Motor neuron (in vitro differentiated cells): ENCODE results near the gene NPC2. TPM values are rescaled to one million over a fixed set of nuclear protein-coding genes. Genes with fewer than 3 reads are reported as not detected.

Experiments used
- ATAC-seq, 8 experiments: fragments of 200-7000 bp; cut with Tn5 transposase; replicated peaks in 6 of 8; 2 replicates each; pipeline ENCODE4 v1.8.0; 2021; ENCODE audit warnings: mild to moderate bottlenecking in 8 of 8, moderate library complexity in 8 of 8
- H3K27ac ChIP-seq, 2 donors: fragments of 250-450 bp; sonication (Bioruptor Pico); 2 replicates each; pipeline ENCODE4 v1.9.0; 2021; ENCODE audit warnings: antibody characterized with exemption in 2 of 2, mild to moderate bottlenecking in 2 of 2, moderate library complexity in 1 of 2
- H3K4me1 ChIP-seq, 2 donors: fragments of 250-450 bp; sonication (Bioruptor Pico); replicated peaks in 1 of 2; 2 replicates each; pipeline ENCODE4 v1.6.1; 2021; ENCODE audit warnings: antibody characterized with exemption in 2 of 2, mild to moderate bottlenecking in 2 of 2, moderate library complexity in 1 of 2
- H3K4me3 ChIP-seq, 5 donors: fragments of 250-450 bp; sonication (Bioruptor Pico); 2 replicates each; pipeline ENCODE4 v1.9.0; 2021; ENCODE audit warnings: antibody characterized with exemption in 5 of 5, mild to moderate bottlenecking in 5 of 5, moderate library complexity in 4 of 5
- WGBS, 10 experiments: fragments of 450-650 bp; shearing (Covaris generic); methylation state at CpG; one replicate each; pipeline ENCODE4 v1.0.0; 2022; 5-methylcytosine and 5-hydroxymethylcytosine counted together
- in situ Hi-C, 9 experiments: fragments of 400-800 bp; cut with MboI; loops; one replicate each; pipeline ENCODE4 v1.15.0; 2021; ENCODE audit warnings: low sequenced_read_pairs in 9 of 9, low pct_unique_long_range_greater_than_20kb in 2 of 9; ENCODE audit not compliant: unreplicated experiment in 9 of 9
- total RNA-seq, 8 experiments: library from RNA; unstranded; fragments of 300-600 nt; gene quantifications; 2 replicates each; pipeline versions ENCODE4 v1.2.3 to v1.2.4, GENCODE V29; 2022

NPC2 gene
- total RNA-seq, 8 experiments from 2014 or later = 37.5 to 219 (median 56.2) TPM

DNA sequence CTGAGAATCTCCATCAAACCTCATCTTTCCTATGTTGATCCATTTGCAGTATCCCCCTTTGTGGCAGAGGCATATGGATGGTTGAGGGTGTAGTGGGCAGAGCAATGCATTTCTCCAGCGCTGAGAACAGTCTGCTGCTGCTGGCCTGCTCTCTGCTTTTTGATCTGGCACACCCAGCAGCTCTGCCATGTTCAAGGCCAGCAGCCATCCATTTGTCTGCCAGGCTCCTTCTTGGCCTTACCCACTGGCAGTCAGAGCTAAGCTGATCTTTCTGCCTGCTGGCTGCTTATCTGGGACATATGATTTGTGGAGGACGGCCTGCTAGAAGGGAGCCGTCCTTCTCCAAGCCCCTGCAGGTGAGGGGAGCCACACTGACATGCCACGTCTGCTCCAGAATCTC lies 17.0 kb downstream of the NPC2 start:
- ATAC-seq = peak in 1 of 8 experiments; percentile 4
- H3K4me1 ChIP-seq = peaks cover 27 to 46% of the 10 kb centered on the region in 2 donors
- no peak overlapping the region for H3K4me3 ChIP-seq
- no peak overlapping the region for H3K27ac ChIP-seq
- WGBS, 10 experiments = 0 to 88% (median 81%) methylated on average over 1 to 3 of the region's 4 CpGs; no CpG with 5 or more reads in 5 of the 10 experiments
- in situ Hi-C loops = loop anchor here in 7 of 9 experiments (25.0 kb wide), 2 partner anchors 114 to 364 kb away; no protein-coding TSS in a partner anchor

DNA sequence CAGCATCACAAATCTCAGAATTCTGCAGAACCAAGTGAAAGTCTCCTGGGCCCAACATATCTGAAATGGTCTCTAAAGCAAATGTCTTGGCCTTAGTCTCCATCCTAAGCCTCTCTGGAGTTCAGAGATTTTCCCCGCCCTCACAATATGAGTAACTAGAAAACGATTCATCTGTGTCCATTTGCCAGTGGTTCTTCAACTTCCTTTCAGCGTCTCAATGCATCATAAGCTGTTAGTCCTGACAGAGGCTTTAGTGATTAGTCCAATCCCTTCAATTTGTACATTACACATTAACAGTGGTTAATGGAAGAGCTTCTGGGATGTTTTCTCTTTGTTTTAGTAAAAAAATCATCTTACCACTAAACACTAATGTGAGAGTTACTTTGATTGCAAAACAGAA lies 17.4 kb downstream of the NPC2 start:
- no peak for ATAC-seq
- H3K27ac ChIP-seq = no peak overlapping the region
- H3K4me1 ChIP-seq = peaks cover 27 to 46% of the 10 kb centered on the region in 2 donors
- in situ Hi-C loops = loop anchor here in 7 of 9 experiments (25.0 kb wide), 2 partner anchors 113 to 363 kb away; no protein-coding TSS in a partner anchor
- 0 to 74% (median 51%) methylated on average over 2 to 3 of the region's 3 CpGs; no CpG with 5 or more reads in 2 of the 10 experiments for WGBS, 10 experiments
- no peak overlapping the region for H3K4me3 ChIP-seq

DNA sequence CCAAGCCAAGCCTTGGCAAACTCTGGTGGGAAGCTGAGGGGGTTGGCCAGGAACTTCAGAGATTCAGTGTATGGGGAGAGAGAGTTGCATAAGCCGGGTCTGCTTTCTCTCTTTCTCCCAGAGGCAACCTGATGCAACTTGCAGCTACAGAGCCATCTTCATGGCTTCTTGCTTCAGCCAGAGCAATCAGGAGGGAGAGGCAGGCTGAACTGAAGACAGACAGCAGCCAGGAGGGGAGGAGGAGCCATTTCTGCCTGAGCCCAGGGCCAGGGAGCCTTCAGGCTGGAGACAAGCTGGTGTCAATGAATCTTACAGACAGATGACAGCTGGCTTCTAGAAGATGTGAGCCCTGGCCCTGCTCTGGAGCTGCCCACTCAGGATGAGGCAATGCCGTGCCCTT lies 18.7 kb downstream of the NPC2 start:
- 0 to 83% (median 60%) methylated on average over 1 to 2 of the region's 2 CpGs; no CpG with 5 or more reads in 3 of the 10 experiments for WGBS, 10 experiments
- H3K4me1 ChIP-seq = peaks cover 27 to 46% of the 10 kb centered on the region in 2 donors
- H3K27ac ChIP-seq = no peak overlapping the region
- peak in 5 of 8 experiments; percentile 59 to 82 (median 79) for ATAC-seq
- in situ Hi-C loops = loop anchor here in 1 of 9 experiments (25.0 kb wide), 1 partner anchor 112 kb away; no protein-coding TSS in a partner anchor
- no peak overlapping the region for H3K4me3 ChIP-seq

DNA sequence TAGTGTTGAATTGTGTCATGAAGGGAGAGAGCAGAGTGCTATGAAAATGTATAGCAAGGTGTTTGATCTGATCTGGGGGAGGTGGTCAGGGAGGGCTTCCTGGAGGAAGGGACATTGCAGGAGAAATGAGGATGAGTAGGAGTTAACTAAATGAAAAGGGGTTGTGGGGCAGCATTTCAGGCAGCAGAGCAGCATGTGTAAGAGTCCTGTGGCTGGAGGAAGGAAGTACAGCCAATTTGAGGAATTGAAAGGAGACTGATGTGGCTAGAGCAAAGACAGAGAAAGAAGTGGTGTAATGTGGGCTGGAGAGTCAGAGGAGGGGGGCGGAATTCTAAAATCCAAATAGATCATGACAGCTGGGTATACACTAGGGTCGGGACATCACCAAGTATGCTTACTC lies 20.5 kb downstream of the NPC2 start:
- WGBS, 10 experiments = 56 to 100% (median 100%) methylated on average over 1 to 2 of the region's 2 CpGs; no CpG with 5 or more reads in 2 of the 10 experiments
- Histone ChIP-seq H3K27ac (no peak overlapping the region), H3K4me3 (no peak overlapping the region), H3K4me1 (peaks cover 25 to 37% of the 10 kb centered on the region in 2 donors)
- no peak for ATAC-seq
- in situ Hi-C loops = loop anchor here in 1 of 9 experiments (25.0 kb wide), 1 partner anchor 110 kb away; no protein-coding TSS in a partner anchor

DNA sequence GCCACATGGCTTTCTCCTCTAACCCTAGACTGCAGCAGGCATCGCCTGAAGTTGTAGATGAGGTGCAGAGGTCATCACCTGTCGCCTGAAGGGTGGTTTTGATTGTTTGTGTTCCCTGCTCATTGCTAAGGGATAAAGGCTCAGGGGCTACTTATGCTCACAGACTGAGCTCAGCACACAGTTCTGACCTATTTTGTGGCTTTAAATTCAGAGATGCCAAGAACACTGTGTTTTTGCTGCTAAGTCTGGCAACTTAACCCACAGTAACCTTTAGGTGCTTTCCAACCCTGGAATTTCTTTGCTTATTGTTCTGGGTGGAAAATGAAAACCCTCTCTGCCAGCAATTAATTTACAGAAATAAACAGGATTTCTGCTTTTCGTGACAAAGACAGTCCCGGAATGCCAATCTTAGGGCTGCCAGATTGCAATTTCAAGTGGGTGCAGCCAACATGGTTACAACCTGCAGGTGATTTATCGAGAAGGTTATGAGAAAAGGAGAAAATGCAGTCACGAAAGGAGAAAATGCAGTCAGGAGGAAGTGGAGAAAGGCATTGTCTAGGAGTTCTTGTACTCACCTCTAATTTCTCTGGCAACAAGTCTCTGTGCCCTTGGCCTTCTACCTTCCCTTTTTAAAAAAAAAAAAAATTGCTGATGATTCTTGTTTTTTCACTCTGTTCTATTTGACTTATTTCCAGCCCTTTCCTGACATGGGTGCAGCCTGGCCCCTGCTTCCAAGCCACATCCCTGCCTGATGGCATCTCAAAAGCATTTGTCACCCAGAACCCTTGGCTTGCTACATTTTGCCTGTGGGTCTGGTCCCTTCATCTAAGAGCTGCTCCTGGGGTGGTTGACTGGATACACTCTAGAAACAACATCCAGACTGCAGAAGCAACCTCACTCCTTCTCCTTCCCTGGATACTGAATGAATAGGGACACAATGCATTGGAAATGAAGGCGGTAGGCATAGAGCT lies 23.3 kb downstream of the NPC2 start:
- in situ Hi-C loops = loop anchor here in 1 of 9 experiments (25.0 kb wide), 1 partner anchor 108 kb away; no protein-coding TSS in a partner anchor
- ATAC-seq = no peak
- WGBS, 10 experiments = 9 to 100% (median 85%) methylated on average over 1 to 6 of the region's 7 CpGs; no CpG with 5 or more reads in 1 of the 10 experiments
- no peak overlapping the region for H3K27ac ChIP-seq
- H3K4me3 ChIP-seq = no peak overlapping the region
- H3K4me1 ChIP-seq = peaks cover 9 to 11% of the 10 kb centered on the region in 2 donors

DNA sequence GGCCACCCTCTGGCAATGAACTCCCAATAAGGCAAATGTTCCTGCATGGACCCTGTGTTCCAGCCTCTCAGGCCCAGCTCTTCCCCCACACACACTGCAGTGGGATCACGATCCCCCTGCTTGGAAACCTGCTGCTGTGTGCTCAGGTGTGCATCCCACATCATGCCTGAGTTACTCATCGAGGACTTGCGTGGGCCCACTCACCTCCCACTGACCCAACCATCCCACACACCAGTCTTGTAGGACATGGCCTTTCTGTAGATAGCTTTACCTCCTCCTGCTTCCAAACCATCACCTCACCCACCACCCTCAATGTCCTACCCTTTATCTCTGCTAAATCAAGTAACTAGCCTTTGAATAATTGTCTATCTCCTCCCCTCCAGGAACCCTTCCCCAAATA lies 24.6 kb downstream of the NPC2 start:
- no peak overlapping the region for H3K4me3 ChIP-seq
- WGBS, 10 experiments = 51 to 100% (median 80%) methylated on average over 1 to 3 of the region's 3 CpGs; no CpG with 5 or more reads in 6 of the 10 experiments

DNA sequence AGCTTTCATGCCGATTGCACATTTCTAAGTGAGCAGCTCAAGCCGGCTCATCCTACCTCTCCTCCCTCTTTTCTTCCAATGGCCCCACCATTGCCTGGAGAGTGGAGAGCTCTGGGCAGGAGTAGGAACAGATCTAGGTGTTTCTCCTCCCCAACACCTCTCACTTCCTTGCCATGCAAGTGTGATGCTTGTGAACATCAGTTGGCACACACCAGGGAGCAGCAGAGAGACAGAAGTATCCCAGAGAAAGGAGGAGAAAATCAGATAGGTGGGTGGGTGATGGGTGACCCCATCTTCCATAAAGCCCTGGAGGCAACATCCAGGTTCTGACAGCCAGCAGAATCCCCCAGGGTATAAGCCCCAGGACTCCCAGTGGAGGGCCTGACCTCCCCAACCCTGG lies 27.8 kb downstream of the NPC2 start:
- H3K4me3 ChIP-seq = no peak overlapping the region
- in situ Hi-C loops = loop anchor here in 1 of 9 experiments (25.0 kb wide), 1 partner anchor 103 kb away; no protein-coding TSS in a partner anchor
- H3K4me1 ChIP-seq = no peaks in the 10 kb centered on the region
- 94 to 100% (median 100%) methylated on average over 1 to 2 of the region's 2 CpGs; no CpG with 5 or more reads in 7 of the 10 experiments for WGBS, 10 experiments
- H3K27ac ChIP-seq = no peak overlapping the region
- ATAC-seq = no peak

More for the DNA sequence above, 24.6 kb downstream of the NPC2 start:
- Histone ChIP-seq H3K4me1 (no peaks in the 10 kb centered on the region), H3K27ac (no peak overlapping the region)
- ATAC-seq = no peak
- in situ Hi-C loops = loop anchor here in 1 of 9 experiments (25.0 kb wide), 1 partner anchor 106 kb away; no protein-coding TSS in a partner anchor

DNA sequence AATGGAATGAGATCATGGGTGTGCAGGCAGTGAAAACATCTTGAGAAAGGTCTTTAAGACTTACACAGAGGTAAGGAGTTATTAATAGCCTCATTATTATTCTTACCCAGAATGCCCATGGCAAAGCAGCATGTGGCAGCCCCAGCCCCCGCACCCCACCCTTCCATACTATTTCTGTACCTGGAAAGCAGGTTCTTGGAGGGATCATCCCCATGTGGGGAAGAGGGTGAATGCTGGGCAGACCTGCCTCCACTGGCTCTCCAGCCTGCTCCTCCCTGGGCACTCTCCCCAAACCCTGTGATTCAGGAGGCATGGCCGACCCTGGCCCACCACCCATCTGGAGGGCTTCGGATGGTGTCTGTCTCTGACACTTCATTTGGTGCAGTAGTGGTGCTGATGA lies 28.3 kb downstream of the NPC2 start:
- H3K4me1 ChIP-seq = peaks cover 0 to 5% of the 10 kb centered on the region in 2 donors
- no peak overlapping the region for H3K27ac ChIP-seq
- no peak for ATAC-seq
- H3K4me3 ChIP-seq = no peak overlapping the region
- 93% methylated on average over 2 of the region's 3 CpGs; no CpG with 5 or more reads in 9 of the 10 experiments for WGBS, 10 experiments
- in situ Hi-C loops = loop anchor here in 1 of 9 experiments (25.0 kb wide), 1 partner anchor 102 kb away; no protein-coding TSS in a partner anchor

DNA sequence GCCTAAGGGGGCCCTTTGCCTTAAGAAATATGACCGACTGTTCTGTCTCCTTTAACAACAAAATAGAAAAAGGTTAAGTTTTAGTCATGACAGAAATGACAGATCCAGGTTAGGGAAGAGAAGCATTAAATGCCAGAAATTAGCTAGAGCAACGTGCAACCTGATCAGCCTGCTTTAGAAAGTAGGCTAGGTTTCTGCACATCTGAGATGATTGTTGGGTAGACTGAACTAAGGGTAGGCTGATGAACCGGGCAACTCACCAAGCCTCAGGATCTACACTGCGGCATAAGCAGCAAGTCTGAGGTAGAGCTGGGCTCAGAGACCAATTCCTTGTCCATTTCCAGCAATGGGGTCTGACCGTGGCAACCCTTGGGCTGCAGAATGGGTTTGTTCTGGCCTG lies 29.4 kb downstream of the NPC2 start:
- 0 to 93% (median 64%) methylated on average over 1 to 4 of the region's 5 CpGs; no CpG with 5 or more reads in 1 of the 10 experiments for WGBS, 10 experiments
- Histone ChIP-seq H3K4me3 (no peak overlapping the region), H3K4me1 (peaks cover 0 to 9% of the 10 kb centered on the region in 2 donors), H3K27ac (no peak overlapping the region)
- in situ Hi-C loops = loop anchor here in 1 of 9 experiments (25.0 kb wide), 1 partner anchor 101 kb away; no protein-coding TSS in a partner anchor
- no peak for ATAC-seq

DNA sequence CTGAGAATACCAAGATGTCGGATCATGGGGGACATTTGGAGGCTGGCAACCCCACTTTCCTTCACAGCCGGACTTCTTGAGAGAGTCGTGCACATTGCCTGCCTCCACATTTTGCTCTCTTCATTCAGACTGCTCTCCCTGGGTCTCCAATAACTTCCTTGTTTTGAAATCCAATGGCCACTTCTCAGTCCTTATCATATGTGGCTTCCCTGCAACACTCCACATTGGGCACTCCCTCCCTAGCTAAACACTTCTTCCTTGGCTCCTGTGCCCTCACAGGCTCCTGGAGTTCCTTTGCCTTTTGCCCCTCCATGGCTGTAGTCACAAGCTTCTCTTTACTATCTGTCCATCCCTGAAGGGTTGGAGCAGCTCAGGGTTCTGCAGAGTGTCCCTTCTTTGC lies 30.1 kb downstream of the NPC2 start:
- peaks cover 0 to 9% of the 10 kb centered on the region in 2 donors for H3K4me1 ChIP-seq
- ATAC-seq = no peak
- 52 to 100% (median 85%) methylated on average over 2 to 3 of the region's 3 CpGs; no CpG with 5 or more reads in 3 of the 10 experiments for WGBS, 10 experiments
- H3K4me3 ChIP-seq = no peak overlapping the region
- H3K27ac ChIP-seq = no peak overlapping the region
- in situ Hi-C loops = loop anchor here in 1 of 9 experiments (25.0 kb wide), 1 partner anchor 101 kb away; no protein-coding TSS in a partner anchor

DNA sequence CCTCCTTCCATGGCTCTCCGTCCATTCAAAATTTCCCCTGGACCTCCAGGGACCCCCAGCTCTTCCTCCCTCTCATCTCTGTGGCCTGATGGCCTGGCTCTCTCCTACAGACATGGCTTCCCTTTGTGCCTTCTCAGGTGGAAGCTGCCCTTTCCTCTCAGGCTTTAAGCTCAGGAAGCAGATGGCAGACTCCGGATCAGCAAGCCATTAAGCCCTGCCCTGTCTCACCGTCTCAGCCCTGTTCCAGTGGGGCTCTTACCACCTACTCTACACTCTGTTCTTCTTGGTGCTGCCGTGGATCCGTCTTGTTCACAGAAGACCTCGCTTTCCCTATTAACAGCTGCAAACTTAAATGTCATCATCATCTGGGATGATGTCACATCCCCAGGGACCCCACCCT lies 33.1 kb downstream of the NPC2 start:
- Histone ChIP-seq H3K27ac (no peak overlapping the region), H3K4me3 (no peak overlapping the region), H3K4me1 (peaks cover 5 to 18% of the 10 kb centered on the region in 2 donors)
- in situ Hi-C loops = loop anchor here in 1 of 9 experiments (25.0 kb wide), 1 partner anchor 98 kb away; no protein-coding TSS in a partner anchor
- 40 to 100% (median 83%) methylated on average over 1 to 5 of the region's 6 CpGs; no CpG with 5 or more reads in 6 of the 10 experiments for WGBS, 10 experiments
- ATAC-seq = peak in 2 of 8 experiments; percentile 37 to 46

DNA sequence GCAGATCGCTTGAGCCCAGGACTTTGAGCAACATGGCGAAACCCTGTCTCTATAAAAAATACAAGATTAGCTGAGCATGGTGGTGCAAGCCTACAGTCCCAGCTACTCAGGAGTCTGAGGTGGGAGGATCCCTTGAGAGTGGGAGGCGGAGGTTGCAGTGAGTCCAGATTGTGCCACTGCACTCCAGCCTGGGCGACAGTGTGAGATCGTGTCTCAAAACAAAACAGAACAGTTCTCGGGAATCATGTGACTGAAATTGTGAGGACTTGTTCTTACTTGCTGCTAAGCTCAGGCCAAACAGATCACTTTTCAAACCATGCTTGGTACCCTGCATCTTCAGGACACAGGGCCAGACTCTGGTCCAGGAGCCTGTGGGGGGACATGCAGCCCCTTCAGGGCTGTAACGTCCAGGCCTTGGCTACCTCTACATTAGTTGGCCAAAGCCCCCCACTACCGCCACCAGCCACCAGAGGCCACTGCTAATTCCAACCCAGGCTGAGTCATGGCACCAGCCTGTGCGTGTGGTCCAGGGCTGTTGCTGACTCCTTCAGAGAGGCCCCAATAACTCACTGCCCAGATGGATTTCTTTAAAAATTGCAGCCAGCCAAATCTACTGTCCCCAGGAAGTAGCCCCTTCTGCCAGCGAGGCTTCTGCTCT lies 33.7 kb downstream of the NPC2 start:
- Histone ChIP-seq H3K27ac (no peak overlapping the region), H3K4me1 (peaks cover 5 to 18% of the 10 kb centered on the region in 2 donors), H3K4me3 (no peak overlapping the region)
- in situ Hi-C loops = loop anchor here in 1 of 9 experiments (25.0 kb wide), 1 partner anchor 97 kb away; no protein-coding TSS in a partner anchor
- WGBS, 10 experiments = 0 to 100% (median 72%) methylated on average over 1 to 8 of the region's 10 CpGs; no CpG with 5 or more reads in 1 of the 10 experiments
- peak; percentile 51 to 100 (median 81) for ATAC-seq
